T-cell (primary cell): ENCODE data around the gene MIGA2. TPM values are rescaled to one million over a fixed set of nuclear protein-coding genes. Genes with fewer than 3 reads are reported as not detected.
A peak's percentile ranks its signal among the peaks of the same experiment; 100 is the strongest.

ENCODE experiments used
- ATAC-seq, 4 experiments: fragments of 200-7000 bp in 3 of 4; fragments of 150-1000 bp in 1 of 4; cut with Tn5 transposase; replicated peaks in 1 of 4; 1 replicate in 3 of 4; 2 replicates in 1 of 4; pipeline ENCODE4 v1.10.0; 2021; ENCODE audit warnings: moderate library complexity in 3 of 4, mild to moderate bottlenecking in 2 of 4, moderate number of reproducible peaks in 1 of 4
- CTCF ChIA-PET, 2 donors: fragments of 300-600 bp; sonication (Branson Sonifier 250); formaldehyde crosslinking; loops; one replicate each; lab custom pipeline; 2022; ENCODE audit warnings: antibody characterized with exemption in 2 of 2; lab: Charles Lee
- POLR2A ChIA-PET, 2 donors: fragments of 300-600 bp; sonication (Branson Sonifier 250); formaldehyde crosslinking; loops; one replicate each; lab custom pipeline; 2022; ENCODE audit warnings: antibody characterized with exemption in 2 of 2; lab: Charles Lee
- DNase-seq, 35 experiments: peaks; one replicate each; pipeline versions ENCODE4 v3.0.0 to v3.0.0-alpha.2; 2013 to 2023
- H3K27ac ChIP-seq: one replicate; pipeline ENCODE4 v1.5.1; 2013; ENCODE audit warnings: low read length
- H3K27me3 ChIP-seq, 2 experiments: replicated peaks in 1 of 2; 1 replicate in 1 of 2; 2 replicates in 1 of 2; pipeline versions ENCODE4 v1.6.1 to v1.7.0; 2013; ENCODE audit warnings: low read length in 1 of 2, mixed read lengths in 1 of 2; ENCODE audit not compliant: control insufficient read depth in 2 of 2, insufficient read depth in 2 of 2; ENCODE audit errors: extremely low read depth in 1 of 2
- H3K36me3 ChIP-seq, 2 donors: 1 replicate in 1 of 2; 2 replicates in 1 of 2; pipeline versions ENCODE4 v1.6.1 to v1.7.0; 2013; ENCODE audit warnings: low read length in 1 of 2; ENCODE audit not compliant: control insufficient read depth in 2 of 2, insufficient read depth in 1 of 2; ENCODE audit errors: extremely low read depth in 1 of 2
- H3K4me1 ChIP-seq, 2 experiments: 1 replicate in 1 of 2; 2 replicates in 1 of 2; pipeline versions ENCODE4 v1.6.1 to v1.7.0; 2013; ENCODE audit warnings: low read length in 2 of 2, mixed read lengths in 1 of 2; ENCODE audit not compliant: insufficient read depth in 2 of 2, control insufficient read depth in 1 of 2; ENCODE audit errors: extremely low read depth in 1 of 2
- H3K4me3 ChIP-seq, 2 donors: 1 replicate in 1 of 2; 2 replicates in 1 of 2; pipeline versions ENCODE4 v1.5.1 to v1.7.0; 2013; ENCODE audit warnings: mild to moderate bottlenecking in 2 of 2, low read length in 1 of 2, moderate library complexity in 1 of 2; ENCODE audit not compliant: control insufficient read depth in 1 of 2; ENCODE audit errors: extremely low read depth in 1 of 2
- H3K9me3 ChIP-seq: 2 replicates; pipeline ENCODE4 v1.7.0; 2013
- H3K27ac Mint-ChIP-seq, 2 donors: one replicate each; pipeline ENCODE4 v1.8.0; 2020 to 2021; ENCODE audit warnings: mild to moderate bottlenecking in 2 of 2, mixed read lengths in 2 of 2
- H3K27me3 Mint-ChIP-seq, 2 donors: one replicate each; pipeline ENCODE4 v1.8.0; 2021 to 2022; ENCODE audit warnings: mixed read lengths in 2 of 2
- H3K36me3 Mint-ChIP-seq: one replicate; pipeline ENCODE4 v1.8.0; 2021; ENCODE audit warnings: mixed read lengths
- H3K4me1 Mint-ChIP-seq, 3 donors: one replicate each; pipeline ENCODE4 v1.8.0; 2020 to 2022; ENCODE audit warnings: mixed read lengths in 3 of 3, mild to moderate bottlenecking in 1 of 3
- H3K4me3 Mint-ChIP-seq, 3 donors: one replicate each; pipeline ENCODE4 v1.8.0; 2020 to 2022; ENCODE audit warnings: mild to moderate bottlenecking in 3 of 3, mixed read lengths in 3 of 3, moderate library complexity in 3 of 3
- H3K9me3 Mint-ChIP-seq, 3 donors: one replicate each; pipeline ENCODE4 v1.8.0; 2020 to 2022; ENCODE audit warnings: mixed read lengths in 3 of 3
- WGBS: methylation state at CpG from one replicate; pipeline ENCODE4 v1.1.5; 2013; ENCODE audit warnings: missing lambda C conversion rate; ENCODE audit not compliant: insufficient coverage; 5-methylcytosine and 5-hydroxymethylcytosine counted together
- total RNA-seq, 35 experiments: library from RNA in 6 of 35; stranded (reverse) in 6 of 35; fragments of 120-200 nt in 1 of 35; gene quantifications; one replicate each; pipeline versions ENCODE4 v1.2.1 to v1.2.4 and lab custom pipeline; 2013 to 2026

The MIGA2 gene
- total RNA-seq, 5 donors from 2014 or later (not counting 1 experiment from before 2014, with no cell fraction given), result 60.8 to 95.7 (median 83.4) TPM

DNA sequence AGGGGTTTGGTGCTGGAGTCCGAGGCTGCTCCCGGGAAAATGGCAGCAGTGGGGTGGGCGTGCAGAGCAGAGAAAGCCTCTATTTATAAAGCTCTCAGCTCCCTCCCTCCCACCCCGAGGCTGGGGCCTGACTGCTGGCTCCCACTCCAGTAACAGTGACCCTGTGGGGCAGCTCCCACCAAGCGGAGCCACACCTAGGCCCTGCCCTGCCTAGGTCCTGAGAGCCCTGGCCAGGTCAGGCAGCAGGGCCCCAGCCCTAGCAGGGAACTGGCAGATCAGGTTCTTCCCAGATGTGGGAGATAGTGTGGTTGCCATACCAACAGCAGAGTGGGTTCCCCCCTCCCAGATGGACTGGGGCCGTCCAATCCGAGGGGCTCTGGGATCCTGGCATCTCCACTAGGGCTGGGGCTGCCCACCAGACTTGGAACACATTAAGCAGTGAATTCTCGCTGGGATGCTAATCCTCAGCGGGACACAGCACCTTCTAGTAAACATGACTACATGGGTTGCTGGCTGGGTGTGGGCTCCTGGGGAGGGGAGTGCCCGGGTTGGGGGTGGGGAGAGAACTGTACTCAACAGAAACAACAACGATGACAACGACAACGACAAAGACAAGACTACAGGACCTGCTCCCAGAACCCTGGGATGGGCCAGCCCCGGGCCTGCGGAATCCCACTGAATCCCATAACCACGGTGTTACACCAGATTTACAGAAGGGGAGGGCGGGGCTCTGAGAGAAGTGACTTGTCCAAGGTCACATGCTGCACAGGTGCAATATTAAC is 9.8 kb upstream of the MIGA2 start:
- POLR2A ChIA-PET, result no interaction called here

GRCh38 chr9:129027224-129027684 is 9.2 kb upstream of the MIGA2 start:
- Mint-ChIP-seq H3K27me3 (no peaks in the 10 kb centered on the region), H3K36me3 (no peaks in the 10 kb centered on the region), H3K4me1 (peaks cover 24 to 34% (median 28%) of the 10 kb centered on the region in 3 donors), H3K4me3 (peak overlapping the region; percentile 78 to 82 (median 79)), H3K9me3 (no peaks in the 10 kb centered on the region), H3K27ac (peak overlapping the region; percentile 78 to 83)
- POLR2A ChIA-PET, result no interaction called here
- H3K36me3 ChIP-seq, result peaks cover 0 to 2% of the 10 kb centered on the region in 2 donors
- H3K4me1 ChIP-seq, result peaks cover 17 to 20% of the 10 kb centered on the region in 2 experiments
- peak overlapping the region; percentile 20 for H3K27ac ChIP-seq
- WGBS, result 39% methylated on average over 6 of the region's 9 CpGs
- peak overlapping the region; percentile 54 to 79 for H3K4me3 ChIP-seq
- H3K9me3 ChIP-seq, result no peaks in the 10 kb centered on the region
- ATAC-seq (no peak), DNase-seq (no peak)
- CTCF ChIA-PET, result interaction anchor here (0.6 to 0.9 kb wide), 3 partner anchors 164 to 695 kb away, joined by 3 read pairs; no protein-coding TSS in a partner anchor
- H3K27me3 ChIP-seq, result no peaks in the 10 kb centered on the region

More for the DNA sequence above, 9.8 kb upstream of the MIGA2 start:
- Mint-ChIP-seq H3K36me3 (no peaks in the 10 kb centered on the region), H3K9me3 (no peaks in the 10 kb centered on the region), H3K27me3 (no peaks in the 10 kb centered on the region), H3K4me3 (peak overlapping the region; percentile 78 to 82 (median 79)), H3K4me1 (peaks cover 29 to 40% (median 32%) of the 10 kb centered on the region in 3 donors), H3K27ac (no peak overlapping the region)
- ATAC-seq (no peak), DNase-seq (no peak)
- Histone ChIP-seq H3K36me3 (peaks cover 0 to 2% of the 10 kb centered on the region in 2 donors), H3K4me1 (peaks cover 17 to 20% of the 10 kb centered on the region in 2 experiments), H3K27ac (no peak overlapping the region), H3K4me3 (peak overlapping the region; percentile 54 to 79), H3K9me3 (no peaks in the 10 kb centered on the region), H3K27me3 (no peaks in the 10 kb centered on the region)
- 89% methylated on average over 10 of the region's 17 CpGs for WGBS
- CTCF ChIA-PET, result interaction anchor here in 1 of 2 donors (0.6 to 0.7 kb wide), 2 partner anchors 163 to 694 kb away, joined by 3 read pairs; no protein-coding TSS in a partner anchor

DNA sequence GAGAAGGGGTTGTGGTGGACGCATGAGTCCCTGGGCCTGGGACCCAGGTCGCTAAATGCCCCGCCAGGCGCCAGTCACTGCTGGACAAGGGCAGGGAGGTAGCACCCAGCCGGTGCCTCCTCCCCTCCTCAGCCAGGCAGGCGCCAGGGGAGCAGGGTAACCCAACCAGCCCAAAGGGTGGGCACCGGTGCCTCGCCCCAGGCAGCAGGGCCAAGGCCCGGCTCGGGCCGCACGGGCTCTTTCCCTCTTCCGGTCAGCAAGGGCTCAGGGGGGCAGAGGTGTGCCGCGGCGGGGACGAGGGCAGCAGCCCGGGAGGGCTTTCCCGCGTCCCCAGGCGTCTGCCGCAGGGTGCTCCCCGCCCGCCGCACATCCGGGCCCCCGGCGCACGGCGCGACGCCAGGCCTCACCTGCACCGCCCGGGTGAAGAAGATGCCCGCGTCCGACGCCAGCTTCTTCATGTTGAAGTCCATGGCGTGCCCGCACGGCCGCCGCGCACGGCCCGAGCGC is 8.7 kb upstream of the MIGA2 start:
- H3K36me3 ChIP-seq, result peaks cover 0 to 2% of the 10 kb centered on the region in 2 donors
- POLR2A ChIA-PET, result interaction anchor here in 1 of 2 donors (0.6 to 0.9 kb wide), 2 partner anchors 83 to 87 kb away, joined by 4 to 5 read pairs; partner anchors contain the start of gene PTPA
- H3K4me1 ChIP-seq, result peaks cover 17 to 20% of the 10 kb centered on the region in 2 experiments
- peak overlapping the region; percentile 20 for H3K27ac ChIP-seq
- WGBS, result 2% methylated on average over 45 of the region's 47 CpGs
- DNase-seq (peak in 31 of 35 experiments; percentile 62 to 87 (median 76)), ATAC-seq (peak; percentile 75 to 86 (median 82))
- Mint-ChIP-seq H3K27me3 (no peaks in the 10 kb centered on the region), H3K9me3 (no peaks in the 10 kb centered on the region), H3K27ac (peak overlapping the region in 1 of 2 donors; percentile 78), H3K36me3 (no peaks in the 10 kb centered on the region), H3K4me1 (peaks cover 20 to 32% (median 25%) of the 10 kb centered on the region in 3 donors), H3K4me3 (peak overlapping the region; percentile 78 to 82 (median 79))
- H3K27me3 ChIP-seq, result no peaks in the 10 kb centered on the region
- CTCF ChIA-PET, result interaction anchor here in 1 of 2 donors (0.6 to 0.9 kb wide), 5 partner anchors 21 to 523 kb away, joined by 3 to 10 read pairs (median 6); partner anchors contain the start of genes GLE1 and PKN3
- peak overlapping the region; percentile 54 to 79 for H3K4me3 ChIP-seq
- no peaks in the 10 kb centered on the region for H3K9me3 ChIP-seq

- ATAC-seq (peak; percentile 82 to 92 (median 84)), DNase-seq (peak; percentile 73 to 96 (median 87))
- Histone ChIP-seq H3K27me3 (no peaks in the 10 kb centered on the region), H3K4me3 (peak within 1 kb of the TSS; percentile 54 to 79), H3K4me1 (peaks cover 17 to 20% of the 10 kb centered on the region in 2 experiments), H3K9me3 (no peaks in the 10 kb centered on the region), H3K27ac (peak within 1 kb of the TSS; percentile 20), H3K36me3 (no peaks in the 10 kb centered on the region)
- peak within 1 kb of the TSS; percentile 78 to 82 (median 79) for H3K4me3 Mint-ChIP-seq
- peaks cover 16 to 29% (median 22%) of the 10 kb centered on the region in 3 donors for H3K4me1 Mint-ChIP-seq
- H3K27me3 Mint-ChIP-seq, result no peaks in the 10 kb centered on the region
- H3K9me3 Mint-ChIP-seq, result no peaks in the 10 kb centered on the region
- no peaks in the 10 kb centered on the region for H3K36me3 Mint-ChIP-seq
- ChIA-PET POLR2A (interaction anchor here (0.5 to 0.9 kb wide), 5 partner anchors 11 to 1231 kb away, joined by 4 to 5 read pairs (median 5); partner anchors contain the start of gene PTPA (in 1 of the 2)), CTCF (interaction anchor here in 1 of 2 donors (0.6 to 0.9 kb wide), 5 partner anchors 22 to 524 kb away, joined by 3 to 10 read pairs (median 6); partner anchors contain the start of genes GLE1 and PKN3)
- peak within 1 kb of the TSS; percentile 78 to 83 for H3K27ac Mint-ChIP-seq
- 3% methylated on average over 35 of the region's 60 CpGs for WGBS
Measured at GRCh38 chr9:129028192-129028966, 8.0 kb upstream of the MIGA2 start, which contains the start of gene SH3GLB2. Gene SH3GLB2, minus strand, starts transcription at chr9:129028331. Its CDS starts 177 bp downstream, at chr9:129028154.

GRCh38 chr9:129030191-129030590 is 6.2 kb upstream of the MIGA2 start:
- no peak overlapping the region for H3K4me3 ChIP-seq
- H3K4me1 Mint-ChIP-seq, result peaks cover 16 to 25% (median 19%) of the 10 kb centered on the region in 3 donors
- H3K9me3 Mint-ChIP-seq, result no peaks in the 10 kb centered on the region
- peak overlapping the region; percentile 15 to 26 for H3K27ac Mint-ChIP-seq
- ChIA-PET POLR2A (no interaction called here), CTCF (no interaction called here)
- H3K4me3 Mint-ChIP-seq, result no peak overlapping the region
- ATAC-seq (no peak), DNase-seq (no peak)
- peaks cover 17 to 20% of the 10 kb centered on the region in 2 experiments for H3K4me1 ChIP-seq
- H3K27me3 Mint-ChIP-seq, result no peaks in the 10 kb centered on the region
- no peaks in the 10 kb centered on the region for H3K27me3 ChIP-seq
- no peaks in the 10 kb centered on the region for H3K36me3 ChIP-seq
- no peaks in the 10 kb centered on the region for H3K36me3 Mint-ChIP-seq
- H3K9me3 ChIP-seq, result no peaks in the 10 kb centered on the region
- H3K27ac ChIP-seq, result no peak overlapping the region
